HG03342 (cell line): ENCODE measurements around the gene SOX9.

Source experiments
- ATAC-seq: cut with Tn5 transposase; IDR thresholded peaks from one replicate; pipeline ENCODE4 v1.9.1; 2021; ENCODE audit warnings: mild to moderate bottlenecking, moderate library complexity; ENCODE audit not compliant: unreplicated experiment

SOX9 gene

DNA sequence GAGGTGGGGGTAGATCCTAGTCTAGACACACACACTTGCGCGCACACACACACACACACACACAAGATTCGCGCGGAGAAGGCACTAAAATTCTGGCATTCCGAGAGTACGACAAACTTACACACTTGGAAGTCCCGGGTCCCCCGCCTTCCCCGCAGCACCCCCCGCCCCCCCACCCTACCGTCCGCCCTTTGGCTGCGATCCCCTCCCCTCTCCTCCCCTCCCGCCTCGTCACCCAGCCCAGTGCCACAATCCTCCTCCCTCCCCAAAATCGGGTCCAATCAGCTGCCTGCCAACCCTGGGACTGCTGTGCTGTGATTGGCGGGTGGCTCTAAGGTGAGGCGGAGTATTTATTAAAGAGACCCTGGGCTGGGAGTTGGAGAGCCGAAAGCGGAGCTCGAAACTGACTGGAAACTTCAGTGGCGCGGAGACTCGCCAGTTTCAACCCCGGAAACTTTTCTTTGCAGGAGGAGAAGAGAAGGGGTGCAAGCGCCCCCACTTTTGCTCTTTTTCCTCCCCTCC lies at the start of gene SOX9:
SOX9 (plus strand) TSS at position 379 of the 522 bp plus-strand sequence. CDS start 372 bp downstream, outside the sequence.
- ATAC-seq: peak; percentile 79

DNA sequence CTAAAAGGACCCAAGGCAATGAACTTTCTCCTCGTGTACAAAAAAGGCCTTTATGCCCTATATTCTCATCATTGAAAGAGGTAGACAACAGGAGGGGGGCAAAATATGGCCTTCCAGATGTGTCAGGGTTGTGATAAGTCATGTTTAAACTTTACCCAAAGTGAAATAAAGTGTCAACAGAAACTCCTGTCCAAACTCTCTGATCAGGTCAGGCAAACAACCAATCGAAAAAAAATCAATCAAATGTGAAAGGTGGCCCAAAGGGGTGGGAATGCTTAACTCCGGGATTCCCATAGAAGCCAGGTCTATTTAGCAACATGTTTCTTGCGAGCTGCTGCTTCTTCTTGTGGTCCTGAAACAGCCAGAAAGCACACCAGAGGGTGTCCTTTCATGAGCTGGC lies 49.5 kb upstream of the SOX9 start:
- no peak for ATAC-seq

DNA sequence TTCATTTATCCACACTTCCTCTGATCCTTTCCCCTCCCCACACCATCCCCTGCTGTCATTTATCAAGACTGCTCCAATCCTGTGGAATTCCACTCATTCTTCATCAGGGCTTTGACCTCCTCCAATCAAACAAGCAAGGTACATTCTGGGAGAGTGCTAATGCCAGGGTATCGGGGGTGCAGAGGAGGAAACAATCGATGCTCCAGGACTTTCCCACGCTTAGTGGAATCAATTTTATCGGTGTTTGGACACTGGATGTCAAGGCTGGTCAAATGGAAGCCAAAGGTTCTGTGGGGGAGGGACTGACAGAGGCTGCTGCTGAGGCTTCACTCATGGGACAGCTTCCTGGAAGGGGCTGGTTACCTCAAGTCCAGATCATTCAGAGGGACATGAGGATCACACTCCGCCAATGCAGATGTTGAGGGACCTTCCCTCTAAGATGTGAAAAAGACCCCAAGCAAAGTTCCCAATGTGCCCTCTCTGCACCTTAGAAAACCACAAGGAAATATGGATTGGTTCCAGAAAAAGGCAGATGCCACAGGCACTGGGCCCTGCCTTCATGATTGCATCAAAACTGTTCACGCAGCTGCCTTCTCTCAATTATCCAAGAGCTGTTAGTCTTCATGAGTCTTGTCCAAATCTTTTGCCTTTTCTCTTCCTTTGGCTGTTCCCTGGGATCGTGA lies 44.7 kb upstream of the SOX9 start:
- ATAC-seq: no peak

DNA sequence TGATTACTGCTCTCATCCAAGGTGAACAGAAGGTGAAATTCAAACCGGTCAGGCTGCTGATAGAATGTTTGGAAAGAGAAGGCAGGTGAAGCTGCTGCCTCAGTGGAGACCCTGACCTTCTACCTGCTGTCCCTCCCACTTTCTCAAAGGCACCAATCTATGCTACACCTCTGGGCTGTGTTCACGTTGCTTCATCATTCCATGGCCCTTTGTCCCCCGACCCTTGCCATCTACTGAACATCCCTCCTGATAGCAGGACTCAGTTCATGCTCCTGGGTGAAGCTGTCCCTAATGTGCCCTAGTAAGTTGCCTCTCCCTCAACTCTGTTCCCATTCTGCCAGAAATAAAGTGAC lies 44.2 kb upstream of the SOX9 start:
- no peak for ATAC-seq

DNA sequence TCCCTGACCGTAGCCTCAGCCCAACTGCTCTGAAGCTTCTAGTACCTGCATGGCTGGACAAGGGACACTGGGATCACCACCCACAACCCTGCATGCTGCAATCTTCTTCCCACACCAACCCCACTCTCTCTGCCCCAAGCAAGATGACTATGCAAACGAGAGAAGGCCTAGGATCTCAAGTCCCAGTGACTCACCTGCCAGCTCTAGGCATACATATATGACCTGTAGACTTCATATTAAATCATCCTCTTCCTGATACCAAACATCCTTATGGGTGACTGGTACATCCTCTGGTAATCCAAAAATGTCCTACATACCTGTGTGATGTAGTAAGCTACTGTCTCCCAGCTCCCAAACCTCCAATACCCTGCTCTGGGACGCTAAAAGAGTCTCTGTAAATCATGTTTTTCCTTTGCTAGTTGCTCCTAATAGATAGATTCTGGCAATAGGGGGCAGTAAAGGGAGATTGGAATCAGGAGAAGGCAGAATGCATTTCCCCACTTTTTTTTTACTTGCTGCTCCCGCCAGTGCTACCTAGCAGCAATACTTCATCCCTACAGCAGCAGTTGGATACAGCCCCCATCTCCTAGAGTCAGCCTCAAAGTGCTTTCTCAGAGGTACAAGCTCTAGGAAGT lies 43.4 kb upstream of the SOX9 start:
- no peak for ATAC-seq

DNA sequence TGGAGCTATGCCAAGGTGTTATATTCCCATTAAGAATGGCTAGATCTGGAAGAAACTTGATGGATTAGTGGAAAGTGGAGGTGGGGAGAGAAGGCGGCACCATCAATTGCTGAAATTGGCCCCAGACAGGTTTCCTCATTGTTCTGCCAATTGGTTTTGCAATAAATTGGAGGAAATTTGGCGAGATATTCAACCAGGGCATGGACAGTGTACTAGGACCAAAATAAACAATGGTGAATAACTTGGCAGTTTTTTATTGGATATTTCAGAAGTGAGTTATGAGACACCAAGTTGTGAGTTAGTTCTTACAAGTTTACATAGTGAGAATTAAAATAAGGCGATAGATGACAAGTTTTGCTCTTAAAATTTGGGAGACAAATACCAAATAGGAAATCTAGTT lies 41.1 kb upstream of the SOX9 start:
- no peak for ATAC-seq

DNA sequence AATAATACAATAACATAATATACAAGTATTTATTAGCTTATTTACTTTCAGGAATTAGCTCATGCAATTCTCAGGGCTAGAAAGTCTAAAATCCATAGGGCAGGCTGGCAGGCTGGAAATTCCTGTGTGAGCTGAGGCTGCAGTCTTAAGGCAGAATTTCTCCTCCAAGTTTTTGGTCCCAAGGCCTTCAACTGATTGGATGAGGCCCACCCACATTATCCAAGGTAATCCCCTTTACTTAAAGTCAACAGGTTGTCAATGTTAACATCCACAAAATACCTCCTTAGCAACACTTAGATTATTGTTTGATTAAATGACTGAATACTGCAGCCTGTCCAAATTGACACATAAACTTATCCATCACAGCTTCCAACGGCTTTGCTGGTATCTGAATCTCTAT lies 32.9 kb upstream of the SOX9 start:
- no peak for ATAC-seq

DNA sequence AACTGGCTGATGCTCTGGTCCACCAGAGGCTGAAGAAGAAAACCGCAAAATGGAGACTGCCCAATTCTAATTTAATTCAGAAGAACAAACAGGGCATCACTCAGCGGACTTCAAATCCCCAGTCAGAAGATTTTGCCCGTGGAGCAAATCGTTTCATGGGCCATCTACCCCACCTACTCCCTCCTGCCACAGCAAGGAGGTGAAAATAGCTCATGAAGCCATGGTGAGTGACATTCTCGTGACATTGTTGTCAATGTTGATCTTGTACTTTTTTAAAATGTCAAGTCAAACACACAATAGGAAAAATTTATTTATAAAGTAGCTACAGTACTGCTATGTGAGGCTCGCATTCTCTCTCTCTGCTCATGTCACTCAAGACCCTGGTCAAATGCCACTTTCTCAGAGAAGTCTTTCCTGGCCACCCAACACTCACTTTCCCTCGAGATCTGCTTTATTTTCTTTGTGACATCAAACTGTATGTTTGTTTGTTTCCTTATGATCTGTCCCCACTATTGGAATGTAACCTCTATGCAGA lies 31.3 kb upstream of the SOX9 start:
- ATAC-seq: no peak

DNA sequence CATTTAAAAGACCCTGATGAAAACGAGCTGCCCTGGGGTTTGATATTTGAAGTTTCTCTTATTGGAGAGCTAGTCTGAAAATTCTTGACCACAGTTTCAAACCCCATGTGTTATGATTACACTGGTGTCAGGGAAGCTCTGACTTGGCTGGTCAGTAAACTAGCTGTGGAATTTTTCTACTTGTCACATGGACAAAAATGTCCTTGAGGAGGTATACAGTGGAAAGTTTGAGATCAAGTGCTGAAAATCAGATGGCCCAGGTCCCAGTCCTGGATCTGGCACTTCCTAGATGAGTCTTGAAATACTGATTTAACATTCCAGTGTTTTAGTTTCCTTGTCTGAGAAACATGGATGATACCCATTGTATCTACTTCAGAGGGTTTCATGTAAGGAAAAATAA lies 30.7 kb upstream of the SOX9 start:
- ATAC-seq: no peak

DNA sequence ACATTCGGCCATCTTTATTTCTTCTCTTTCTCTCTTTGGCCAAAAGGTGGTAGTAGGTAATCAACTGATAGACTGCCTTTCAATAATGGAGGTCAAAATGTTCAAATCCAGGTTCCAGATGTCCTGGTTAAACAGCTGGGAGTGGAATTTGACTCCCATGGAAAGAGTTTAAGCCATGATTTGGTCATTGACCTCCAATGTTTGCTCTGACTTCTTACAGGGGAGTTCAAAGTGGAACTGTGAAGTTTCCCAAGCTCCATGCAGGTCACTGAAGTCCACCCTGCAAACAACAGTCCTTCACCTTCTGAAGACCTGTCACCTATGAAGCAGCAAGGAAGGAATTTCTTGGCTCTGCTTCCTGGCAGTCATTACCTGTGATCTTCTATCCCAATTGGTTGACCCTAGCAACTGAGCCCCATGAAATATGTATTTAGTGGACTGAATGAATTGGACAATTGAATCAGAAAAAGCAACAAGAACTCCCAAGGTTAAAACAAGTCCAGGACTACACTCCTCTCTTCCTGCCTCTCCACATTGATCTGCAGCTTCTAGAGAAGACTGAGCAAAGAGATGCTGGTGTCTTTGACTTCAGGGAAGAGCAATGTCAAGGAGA lies 28.0 kb upstream of the SOX9 start:
- ATAC-seq: no peak

DNA sequence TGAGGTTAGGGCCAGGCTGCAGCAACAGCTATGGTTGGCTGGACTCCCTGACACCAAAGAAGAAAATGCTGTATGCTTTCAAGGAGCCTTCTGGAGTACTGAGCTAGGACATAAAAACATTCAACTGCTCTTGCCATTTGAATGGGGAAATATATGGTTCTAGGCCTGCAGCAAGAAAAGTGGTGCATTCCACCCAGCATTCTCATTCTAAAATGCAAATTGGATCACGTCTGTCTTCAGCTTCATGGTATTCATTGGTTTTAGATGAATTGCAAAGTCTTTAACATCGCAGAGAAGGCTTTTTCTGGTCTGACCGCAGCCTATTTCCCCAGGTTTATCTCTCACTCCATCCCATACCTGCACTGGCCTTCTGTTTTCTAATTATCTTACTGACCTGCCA lies 27.1 kb upstream of the SOX9 start:
- no peak for ATAC-seq

DNA sequence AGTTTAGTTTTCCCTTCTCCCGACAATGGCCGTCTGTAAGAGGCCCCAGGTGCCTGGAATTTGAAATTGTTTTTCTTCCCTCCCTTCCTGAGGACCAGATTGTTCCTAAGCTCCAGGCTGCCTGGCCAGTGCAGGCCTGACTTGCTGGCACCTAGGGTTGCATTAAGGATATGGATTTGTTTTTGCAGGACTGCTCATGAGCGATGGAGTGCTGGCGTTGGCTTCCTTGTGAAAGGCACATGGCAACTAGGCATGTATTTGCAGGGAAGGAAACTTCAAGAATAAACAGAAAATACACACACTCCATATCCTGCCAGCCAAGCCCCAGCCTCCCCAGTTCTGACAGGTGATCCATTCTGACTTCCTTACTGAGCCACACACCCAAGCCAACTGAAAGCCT lies 25.5 kb upstream of the SOX9 start:
- ATAC-seq: no peak

DNA sequence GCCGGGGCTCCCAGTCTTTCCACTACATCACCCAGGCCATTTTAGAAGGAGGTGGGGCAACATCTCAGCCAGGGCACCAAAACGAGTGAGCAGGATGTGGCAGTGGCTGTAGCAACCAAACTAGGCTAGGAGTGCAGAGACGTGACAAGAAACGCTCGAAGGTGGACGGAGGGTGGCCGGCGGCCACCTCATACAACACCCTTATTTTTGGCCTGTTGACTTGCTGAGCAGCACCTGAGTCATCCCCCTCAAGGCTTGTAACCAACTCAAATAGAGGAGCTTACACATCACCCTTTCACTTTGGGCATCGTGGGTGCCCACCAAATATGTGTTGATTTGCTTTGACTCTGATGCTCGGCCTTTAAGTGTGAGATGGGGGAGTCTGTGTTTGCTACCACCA lies 23.7 kb upstream of the SOX9 start:
- ATAC-seq: no peak

DNA sequence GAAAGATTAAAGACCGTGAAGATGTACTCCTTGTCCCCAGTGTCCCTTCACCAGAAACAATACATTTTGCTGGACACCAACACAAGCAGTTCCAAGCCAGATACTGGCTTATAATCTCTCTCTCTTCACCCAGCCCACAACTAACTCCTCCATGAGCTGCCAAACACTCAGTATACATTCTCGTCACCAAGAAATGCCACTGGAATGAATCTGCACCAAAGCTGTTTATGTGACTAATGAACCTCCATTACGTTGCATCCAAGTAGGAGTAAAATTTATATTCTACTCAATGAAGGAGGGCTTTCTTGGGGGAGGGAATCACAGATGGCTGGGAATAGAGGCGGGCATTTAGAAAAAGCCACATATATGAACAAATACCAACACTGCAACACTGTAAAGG lies 20.9 kb upstream of the SOX9 start:
- no peak for ATAC-seq

DNA sequence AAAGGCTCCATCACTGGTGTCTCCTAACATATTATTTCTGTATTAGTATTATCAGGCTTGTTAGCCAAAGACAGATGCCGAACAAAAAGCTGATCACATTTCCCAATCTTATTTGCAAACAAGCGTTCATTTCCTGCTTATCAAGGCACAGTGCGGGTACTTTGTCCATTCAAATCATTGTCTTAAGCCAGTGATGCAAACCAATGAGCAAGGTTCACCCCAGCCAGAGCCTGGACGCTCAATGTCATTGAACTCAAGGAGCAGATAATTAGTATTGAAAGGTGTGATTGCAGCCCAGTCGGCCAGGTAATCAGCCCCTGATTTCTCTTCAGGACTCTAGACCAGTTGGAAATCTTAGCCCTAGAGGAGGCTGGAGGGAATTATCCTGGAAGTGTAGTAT lies 20.4 kb upstream of the SOX9 start:
- ATAC-seq: no peak

DNA sequence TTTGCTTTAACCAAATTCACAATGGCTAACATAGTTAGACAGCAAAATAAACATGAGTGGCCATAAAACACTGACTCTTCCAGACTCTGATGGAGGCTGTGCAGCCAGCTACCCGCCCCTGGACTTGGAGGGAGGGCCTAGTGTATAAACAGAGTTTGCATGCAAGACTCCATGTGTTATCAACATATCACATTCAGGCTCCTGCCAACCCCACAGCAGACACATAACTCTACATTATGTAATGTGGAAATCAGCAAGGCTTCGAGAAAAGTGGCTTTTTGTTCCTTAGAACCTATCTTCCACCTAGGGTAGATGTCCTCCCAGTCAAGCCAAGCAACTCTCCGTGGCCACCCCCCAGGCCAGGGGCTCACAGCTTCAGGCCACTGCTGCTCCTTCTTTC lies 19.3 kb upstream of the SOX9 start:
- no peak for ATAC-seq

DNA sequence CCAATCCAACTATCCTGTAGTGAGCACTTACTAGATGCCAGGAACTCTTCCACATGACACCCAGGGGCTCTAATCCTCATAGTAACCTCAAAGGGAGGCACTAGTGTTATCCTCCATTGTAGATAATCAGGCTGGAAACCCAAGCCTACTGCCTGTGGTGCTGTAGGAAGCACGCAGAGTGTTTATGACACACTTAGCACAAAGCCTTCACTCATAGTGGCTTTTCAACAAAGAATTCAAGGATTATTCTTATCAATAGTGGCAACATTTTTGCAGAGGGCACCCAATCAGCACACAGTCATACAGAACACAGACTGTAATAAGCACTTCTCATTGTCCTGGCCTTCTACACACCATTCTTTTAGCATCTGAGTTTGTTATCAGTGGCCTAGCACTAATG lies 18.5 kb upstream of the SOX9 start:
- no peak for ATAC-seq

DNA sequence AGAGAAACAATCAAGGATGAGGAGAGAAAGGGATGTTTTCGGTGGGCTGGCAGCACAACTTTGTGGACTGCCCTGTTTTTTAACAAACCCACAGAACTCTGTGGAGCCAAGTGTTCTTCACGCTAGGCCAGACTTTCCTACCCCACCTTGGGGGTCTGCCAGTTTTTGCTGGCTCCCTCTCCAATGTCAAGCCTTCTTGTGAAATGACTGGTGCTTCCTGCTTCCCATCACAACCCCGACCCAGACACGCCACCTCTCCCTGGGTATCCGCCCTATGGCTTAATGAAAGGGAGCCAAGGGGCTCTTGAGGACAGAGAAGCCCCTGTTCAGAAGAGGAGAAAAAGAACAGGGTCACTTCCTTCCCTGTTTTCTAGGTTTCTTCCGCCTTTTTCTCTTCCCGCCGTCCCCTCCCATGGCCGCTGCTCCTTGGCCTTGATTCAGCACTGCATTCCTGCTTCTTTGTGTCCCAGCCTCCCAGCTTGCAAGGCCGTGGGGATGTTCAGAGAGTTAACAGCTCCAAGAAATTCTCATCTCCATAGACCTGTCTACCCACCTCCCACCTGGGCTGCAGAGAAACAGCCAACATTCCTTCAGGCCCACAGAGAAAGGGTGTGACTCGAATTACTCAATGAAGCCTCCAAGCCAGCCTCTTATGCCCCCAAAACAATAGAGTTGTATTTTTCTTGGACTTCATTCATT lies 16.5 kb upstream of the SOX9 start:
- no peak for ATAC-seq

DNA sequence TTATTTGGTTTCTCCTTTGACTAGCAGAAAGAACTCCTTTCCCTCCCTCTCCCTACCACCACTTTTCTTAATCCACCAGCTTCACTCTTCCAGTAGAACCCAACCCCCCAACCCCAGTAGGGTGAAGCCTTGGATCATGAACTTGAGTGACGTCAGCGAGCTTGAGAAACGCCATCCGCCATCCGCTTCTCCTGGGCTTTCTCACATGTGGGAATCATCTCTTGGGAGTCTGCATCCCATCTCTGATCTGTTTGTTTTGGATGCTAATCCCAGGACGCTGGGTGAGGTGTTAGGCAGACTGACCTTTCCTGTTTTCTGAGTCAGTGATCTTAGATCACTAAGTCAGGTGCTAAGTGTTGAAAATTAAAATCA lies 16.0 kb upstream of the SOX9 start:
- ATAC-seq: no peak

DNA sequence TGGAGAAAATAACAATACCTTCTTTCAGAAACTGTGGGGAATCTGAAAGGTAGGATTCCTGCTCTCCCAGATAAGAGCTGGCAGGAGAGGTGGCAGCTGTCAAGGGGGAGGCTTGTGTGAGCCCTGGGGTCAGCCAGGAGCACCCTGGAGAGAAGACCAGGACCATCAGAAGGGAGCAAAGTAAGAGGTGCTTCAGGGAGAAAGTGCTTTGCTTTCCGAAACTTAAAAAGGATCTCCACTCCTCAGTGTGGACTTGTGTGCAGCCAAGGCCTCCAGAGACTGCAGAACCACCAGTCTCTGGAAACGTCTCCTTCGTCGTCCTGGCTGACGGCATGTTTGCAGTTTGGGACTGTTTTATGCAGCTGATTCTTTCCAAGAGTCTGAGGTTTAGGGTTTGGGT lies 13.7 kb upstream of the SOX9 start:
- ATAC-seq: no peak

DNA sequence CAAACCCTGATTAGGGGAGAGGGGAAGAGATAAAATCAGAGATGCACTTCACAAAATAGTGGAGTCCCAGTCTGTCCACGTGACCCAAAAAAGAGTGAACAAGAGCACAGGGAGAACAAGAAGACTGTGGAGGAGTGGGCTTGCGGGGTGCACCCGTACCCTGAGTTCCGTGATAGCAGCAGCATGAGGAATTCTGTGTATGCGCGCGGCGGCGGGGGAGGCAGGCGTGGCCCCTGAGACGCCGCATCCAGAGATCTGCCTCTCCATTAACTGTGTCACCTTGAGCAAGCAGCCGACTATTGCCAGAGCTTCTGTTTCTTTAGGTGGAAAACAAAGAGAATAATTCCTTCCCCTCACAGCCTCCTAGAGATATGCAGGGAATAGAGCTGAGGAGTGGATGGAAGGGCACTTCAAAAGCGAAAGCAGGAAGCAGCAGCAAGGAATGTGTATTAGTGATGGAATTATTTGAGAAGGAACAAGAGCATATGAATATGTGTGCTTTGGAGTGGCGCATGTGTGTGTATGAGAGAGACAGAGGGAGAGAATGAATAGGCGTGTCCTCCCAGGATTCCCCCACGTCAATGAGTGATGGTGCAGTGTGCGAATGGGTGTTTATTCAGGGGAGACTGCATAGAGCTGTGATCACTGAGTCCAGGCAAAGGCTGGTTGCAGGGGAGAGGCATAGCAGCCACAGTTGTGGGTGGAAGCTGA lies 10.4 kb upstream of the SOX9 start:
- ATAC-seq: no peak
